NCI-H1694 treated with DMSO at 0.1 percent for 48 hours (cell line): Measurements from ENCODE around the gene ARL13B.
"Not testable (repeated sequence)": the region's sequence is repeated elsewhere in the genome, so short reads cannot be mapped to it uniquely, and the experiment has no call there.

ENCODE experiments used
- DNase-seq: peaks from one replicate; lab custom pipeline; 2025; lab: John Stamatoyannopoulos, UW

ARL13B gene

DNA sequence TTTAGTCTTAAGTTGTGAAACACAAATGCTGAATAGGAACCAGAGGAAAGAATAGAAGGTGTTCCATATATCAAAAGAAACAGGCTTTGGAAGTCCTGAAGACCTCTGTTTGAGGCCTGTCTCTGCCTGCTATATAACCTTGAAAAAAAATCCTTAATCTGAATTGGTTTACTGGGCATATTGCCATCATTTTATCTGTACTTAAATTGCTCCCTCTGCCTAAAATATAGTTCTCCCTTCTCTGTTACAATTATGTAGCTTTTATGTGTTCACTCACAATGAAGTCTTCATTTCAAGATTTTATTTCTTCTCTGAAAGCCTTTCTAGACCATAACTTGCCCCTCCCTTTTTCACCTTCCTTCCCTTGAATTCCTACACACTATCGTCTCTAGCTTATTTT lies 21.2 kb downstream of the ARL13B start:
- no peak for DNase-seq

DNA sequence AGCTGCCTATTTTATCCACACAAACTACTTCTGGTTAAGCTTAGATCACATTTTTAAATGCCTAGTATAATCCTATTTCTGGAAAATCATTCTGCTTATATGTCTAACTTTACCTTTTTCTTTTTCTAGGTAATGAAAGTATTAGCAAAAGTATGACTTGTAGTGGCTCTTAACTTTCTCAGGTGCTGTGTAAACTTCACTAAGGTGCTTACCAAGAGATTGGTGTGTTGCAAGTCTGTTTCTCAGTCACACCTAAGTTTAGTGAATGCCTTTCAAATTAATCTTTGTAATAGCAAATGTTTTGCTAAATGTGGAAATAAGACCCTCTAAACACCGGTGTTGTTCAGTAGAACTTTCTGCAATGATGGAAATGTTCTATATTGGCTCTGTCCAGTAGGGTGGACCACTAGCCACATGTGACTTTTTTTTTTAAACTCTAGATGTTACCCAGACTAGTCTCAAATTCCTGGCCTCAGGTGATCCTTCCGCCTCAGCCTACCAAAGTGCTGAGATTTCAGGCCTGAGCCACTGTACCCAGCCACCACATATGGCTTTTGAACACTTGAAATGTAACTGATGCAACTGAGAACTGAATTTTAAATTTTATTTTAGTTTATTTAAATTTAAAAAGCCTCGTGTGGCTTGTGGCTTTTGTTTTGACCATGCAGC lies 22.0 kb downstream of the ARL13B start:
- DNase-seq, result no peak

DNA sequence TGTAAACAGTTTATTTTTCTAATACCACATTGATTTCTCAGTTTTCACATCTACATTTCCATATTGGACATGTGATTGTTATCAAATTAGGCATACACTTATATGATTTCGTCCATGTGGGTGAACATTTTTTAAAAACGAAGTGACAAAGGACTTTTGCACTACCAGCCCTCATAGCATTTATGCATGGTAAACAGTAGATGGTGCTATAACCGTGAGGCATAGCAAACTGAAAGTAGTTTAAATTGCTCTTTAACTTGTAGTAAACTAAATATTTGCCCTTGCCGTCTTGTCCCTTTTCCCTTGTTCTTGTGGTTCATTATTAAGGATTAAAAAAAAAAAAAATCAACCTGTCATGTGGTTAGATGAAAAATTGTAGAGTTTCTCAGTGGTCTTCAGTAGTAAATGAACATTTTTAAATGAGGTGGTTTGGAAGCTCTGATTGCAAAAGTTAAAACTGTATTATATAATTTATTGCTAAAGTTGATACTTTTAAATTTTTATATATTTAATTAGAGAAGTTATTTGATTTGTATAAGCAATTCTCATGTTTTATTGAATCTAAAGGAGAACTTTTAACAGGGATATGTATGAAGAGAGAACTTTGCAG lies 24.5 kb downstream of the ARL13B start:
- peak; percentile 9 for DNase-seq

DNA sequence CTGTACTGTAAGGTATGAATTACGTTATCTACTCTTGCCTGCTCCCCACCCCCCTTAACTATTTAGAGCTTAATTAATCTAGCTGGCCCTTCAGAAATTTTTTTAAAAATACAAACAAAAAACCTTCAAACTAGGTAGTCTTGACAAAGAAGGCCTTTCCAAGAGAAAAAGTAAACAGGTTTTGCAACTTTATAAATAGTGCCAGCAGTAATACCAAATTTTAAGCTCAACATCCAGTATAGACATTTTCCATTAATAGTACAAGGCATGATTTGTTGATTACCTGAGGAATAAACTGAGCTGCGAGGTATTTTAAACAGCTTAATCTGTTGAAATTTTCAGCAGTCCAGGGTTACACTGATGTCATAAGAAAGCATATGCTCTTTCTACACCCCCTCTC lies 28.3 kb downstream of the ARL13B start:
- DNase-seq, result no peak

DNA sequence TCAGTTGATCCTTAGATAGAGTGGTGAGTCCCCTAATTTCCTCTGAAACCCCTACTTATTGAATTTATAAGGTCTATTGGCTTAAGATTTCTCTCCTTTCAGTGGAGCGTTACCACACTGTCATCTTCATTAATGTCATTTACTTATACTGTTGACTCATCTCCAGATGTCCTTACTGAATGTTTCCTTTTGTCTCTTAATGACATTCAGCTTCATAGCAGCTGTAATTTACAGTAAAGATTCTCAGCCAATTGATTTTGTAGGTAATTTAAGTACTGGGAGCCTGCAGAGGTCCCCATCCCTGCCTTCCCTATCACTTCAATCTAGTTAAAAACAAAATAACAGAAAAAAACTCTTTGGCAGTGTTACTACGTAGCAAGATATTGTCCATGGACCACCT lies 29.7 kb downstream of the ARL13B start:
- no peak for DNase-seq

DNA sequence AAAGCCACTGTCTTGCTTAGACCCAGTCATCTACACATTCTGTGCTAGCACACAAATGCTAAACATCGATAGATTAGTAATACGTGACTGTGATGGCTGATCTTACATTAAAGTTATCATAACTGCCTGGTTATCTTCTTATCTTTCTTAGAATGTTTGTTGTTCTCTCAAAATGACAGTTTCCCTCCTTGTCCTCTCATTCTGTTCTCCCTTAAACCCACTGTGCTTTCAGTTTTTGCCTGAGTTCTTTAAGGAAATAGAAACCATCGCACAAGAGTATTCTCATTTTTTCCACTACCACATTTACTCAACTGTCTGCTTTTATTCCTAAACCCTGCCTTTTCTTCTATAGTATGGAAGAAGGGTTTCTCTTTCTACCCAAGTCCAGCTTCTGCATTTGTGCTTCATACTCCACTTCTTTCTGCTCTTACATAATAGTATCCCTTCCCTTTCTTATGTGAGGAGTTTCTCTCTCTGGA lies 31.3 kb downstream of the ARL13B start:
- DNase-seq, result no peak

DNA sequence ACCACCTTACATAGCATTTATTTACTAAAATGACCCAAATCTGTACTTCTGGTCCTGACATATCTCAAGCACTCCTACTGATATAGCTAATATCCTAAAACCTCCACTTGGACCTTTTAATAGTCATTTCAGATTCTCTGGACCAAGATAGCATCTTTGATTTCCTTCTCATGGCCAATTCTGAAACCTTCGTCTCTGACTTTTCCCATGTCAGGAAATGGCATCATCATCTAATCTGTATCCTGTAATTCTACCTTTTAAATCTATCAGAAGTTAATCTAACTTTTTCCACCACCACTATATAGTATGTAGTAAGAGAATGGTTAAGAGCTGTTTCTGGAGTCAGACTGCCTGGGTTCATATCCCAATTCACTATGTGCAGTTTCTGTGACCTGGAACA lies 32.2 kb downstream of the ARL13B start:
- DNase-seq, result no peak

DNA sequence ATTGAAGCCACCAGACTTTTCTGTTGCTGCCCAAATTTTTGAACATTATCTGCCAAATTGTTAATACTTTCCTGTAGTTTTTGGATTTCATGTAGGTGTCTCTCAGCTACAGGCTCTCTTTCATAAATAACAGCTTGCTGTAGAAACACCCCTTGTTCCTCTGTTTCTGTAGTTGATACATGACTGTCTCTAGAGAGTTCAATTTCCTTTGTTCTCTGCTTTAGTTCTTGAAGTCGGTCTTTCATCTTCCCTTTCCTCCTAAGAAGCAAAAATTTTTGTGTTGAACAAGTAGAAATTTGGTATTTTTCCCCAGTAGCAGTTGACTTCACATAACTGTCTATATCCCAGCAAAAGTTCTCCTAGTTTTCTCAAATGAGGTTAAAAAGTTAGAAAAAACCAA lies 35.1 kb downstream of the ARL13B start:
- DNase-seq, result no peak

DNA sequence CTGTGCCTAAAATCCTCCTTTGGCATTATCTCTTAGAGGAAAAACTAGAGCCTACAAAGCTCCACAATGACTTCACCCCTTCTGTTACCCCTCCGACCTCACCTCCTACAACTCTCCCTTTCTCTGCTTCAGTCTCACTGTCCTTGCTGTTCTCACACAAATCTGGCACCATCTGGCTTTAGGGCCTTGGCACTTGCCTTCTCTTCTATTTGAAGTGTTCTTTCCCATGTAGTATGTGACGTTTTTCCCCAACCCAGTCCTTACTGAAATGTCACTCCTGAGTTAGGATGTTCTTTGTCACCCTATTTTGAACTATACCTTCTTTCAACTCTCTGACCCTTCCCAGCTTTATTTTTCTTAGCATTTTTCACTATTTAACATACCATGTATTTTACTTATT lies 39.7 kb downstream of the ARL13B start:
- no peak for DNase-seq

DNA sequence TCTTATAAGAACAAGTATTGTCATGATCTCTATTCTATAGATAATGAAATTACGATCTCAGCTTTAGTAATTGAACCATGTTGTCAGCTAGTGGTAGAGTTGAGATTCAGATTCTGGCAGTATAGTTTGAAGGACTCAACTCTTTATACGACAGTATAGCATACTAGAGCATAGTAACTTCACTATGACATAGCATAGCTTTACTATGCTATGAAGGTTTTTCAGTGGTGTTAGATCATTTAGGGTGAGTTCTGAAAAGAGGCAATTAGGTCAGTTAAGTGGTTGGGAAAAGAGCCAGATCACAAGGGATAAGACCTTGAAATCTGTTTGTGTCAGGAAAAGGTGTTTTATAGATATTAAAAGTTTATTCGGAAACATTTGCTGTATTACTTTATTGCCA lies 40.3 kb downstream of the ARL13B start:
- no peak for DNase-seq

DNA sequence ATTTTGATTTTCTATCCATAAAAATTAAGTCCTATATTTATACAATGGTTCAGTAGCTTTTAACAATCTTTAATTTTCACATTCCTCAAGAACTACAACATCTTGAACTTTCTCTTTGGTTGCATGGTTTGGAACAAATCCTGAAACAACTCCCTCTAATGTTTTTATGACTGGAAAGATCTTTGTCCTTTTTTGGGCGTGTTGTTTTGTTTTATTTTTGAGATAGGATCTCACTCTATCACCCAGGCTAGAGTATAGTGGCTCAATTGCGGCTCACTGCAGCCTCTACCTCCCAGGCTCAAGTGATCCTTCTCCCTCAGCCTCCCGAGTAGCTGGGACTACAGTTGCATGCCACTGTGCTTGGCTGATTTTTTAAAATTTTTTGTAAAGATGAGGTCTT lies 44.4 kb downstream of the ARL13B start:
- no peak for DNase-seq

DNA sequence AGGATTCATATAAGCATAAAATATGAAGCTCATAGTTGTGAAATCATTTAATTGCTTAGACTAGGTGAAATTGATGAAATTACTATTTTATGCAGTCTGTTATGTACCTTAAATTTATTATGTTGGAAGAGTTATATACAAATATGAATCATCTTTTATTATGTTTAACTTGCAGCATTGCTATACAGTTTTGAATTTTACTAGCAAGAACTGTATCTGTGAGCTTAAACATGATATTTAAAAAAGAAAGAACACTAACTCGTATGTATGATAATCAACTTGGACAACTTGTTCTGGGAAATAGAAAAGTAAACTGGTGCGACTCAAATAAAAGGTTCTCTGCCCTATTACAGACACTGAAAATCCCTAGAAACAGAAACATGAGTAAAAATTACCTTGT lies 46.7 kb downstream of the ARL13B start:
- DNase-seq, result no peak

DNA sequence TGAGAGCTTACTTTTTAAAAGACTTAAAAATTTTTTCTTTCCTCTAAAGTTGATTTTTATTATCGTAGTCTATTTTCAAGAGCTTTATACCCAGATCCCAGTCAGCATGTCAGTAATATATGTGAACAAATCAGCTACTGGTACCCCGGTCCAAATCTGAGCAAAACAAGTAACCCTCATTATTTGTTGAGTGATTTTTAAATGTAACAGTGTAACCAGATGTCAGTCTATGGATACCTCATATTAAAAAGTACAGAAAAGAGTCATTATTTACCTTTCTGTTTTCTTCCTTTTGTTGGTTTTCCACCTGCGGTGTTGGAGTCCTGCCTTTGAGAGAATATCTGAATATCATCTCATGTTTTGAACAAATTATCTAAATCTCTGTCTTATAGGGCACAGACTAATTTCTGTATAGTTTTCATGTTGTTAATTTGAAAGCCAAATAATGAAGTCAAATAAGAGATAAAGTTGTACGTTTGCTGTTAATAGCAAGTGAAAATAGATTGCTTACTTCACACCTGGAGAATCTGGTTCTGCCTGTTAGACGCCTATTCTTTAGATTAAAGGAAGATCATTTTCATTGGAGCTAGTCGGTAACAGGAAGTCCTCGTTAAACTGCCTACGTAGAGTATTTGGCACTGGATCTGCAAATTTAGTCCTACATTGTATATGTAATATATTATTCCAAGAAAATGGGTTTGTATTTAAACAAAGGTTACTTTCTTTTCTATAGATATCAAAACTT lies 48.3 kb downstream of the ARL13B start, which contains the start of gene STX19:
Gene STX19 (minus strand): TSS at position 505 of the 745 bp plus-strand sequence. CDS start 13,328 bp downstream, outside the sequence.
- DNase-seq, result no peak

DNA sequence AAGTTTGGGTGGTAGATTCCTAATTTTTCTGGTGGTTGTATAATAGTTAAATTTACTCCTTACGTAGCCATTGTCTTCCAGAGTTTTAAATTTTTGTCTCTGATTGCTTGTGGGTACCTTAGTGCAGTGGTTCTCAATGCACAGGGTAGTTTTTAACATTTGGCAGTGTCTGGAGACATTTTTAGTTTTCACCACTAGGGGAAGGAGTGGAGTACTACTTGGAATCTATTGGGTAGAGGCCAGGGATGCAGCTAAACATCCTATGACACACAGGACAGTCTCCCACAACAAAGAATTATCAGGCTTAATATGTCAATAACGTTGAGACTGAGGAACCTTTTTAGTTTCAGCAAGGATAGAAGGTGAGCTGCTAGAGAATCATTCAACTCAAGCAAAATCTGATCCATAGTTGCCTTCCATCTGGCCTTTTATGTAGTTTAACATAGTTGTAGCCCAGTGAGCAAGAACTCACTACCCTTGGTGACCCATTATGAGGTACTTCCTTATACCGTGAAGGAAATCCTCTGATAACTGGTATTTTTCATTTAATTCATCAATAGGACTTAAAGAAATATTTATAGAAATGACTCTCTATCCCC lies 57.1 kb downstream of the ARL13B start:
- DNase-seq, result no peak

DNA sequence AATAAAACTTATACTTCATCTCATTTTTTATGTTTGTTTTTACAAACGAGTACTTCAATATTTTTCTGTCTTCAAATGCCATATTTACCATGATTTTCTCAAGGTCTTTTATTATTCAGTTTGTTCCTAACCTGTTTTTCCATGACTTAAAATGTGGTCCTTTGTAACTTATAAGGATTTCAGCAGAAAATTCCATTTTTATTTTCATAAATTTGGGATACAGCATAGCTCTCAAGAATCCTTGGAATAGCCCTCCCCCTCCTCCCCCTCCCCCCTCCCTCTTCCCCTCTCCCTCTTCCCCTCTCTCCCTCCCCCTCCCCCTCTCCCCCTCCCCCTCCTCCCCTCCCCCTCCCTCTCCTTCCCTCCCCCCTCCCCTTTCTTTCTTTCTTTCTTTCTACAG lies 63.3 kb downstream of the ARL13B start:
- no peak for DNase-seq

DNA sequence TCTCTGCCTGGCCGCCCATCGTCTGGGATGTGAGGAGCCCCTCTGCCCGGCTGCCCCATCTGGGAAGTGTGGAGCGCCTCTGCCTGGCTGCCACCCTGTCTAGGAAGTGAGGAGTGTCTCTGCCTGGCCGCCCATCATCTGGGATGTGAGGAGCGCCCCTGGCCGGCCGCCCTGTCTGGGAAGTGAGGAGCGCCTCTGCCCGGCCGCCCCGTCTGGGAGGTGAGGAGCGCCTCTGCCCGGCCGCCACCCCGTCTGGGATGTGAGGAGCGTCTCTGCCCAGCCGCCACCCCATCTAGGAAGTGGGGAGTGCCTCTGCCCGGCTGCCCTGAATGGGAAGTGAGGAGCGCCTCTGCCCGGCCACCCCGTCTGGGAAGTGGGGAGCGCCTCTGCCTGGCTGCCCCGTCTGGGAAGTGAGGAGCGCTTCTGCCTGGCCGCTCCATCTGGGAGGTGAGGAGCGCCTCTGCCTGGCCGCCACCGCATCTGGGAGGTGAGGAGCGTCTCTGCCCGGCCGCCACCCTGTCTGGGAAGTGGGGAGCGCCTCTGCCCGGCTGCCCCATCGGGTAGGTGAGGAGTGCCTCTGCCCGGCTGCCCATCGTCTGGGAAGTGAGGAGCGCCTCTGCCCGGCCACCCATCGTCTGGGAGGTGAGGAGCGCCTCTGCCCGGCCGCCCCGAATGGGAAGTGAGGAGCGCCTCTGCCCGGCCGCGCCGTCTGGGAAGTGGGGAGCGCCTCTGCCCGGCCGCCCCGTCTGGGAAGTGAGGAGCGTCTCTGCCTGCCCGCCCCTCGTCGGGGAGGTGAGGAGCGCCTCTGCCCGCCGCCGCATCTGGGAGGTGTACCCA lies 64.4 kb downstream of the ARL13B start:
- DNase-seq, result not testable (repeated sequence)

DNA sequence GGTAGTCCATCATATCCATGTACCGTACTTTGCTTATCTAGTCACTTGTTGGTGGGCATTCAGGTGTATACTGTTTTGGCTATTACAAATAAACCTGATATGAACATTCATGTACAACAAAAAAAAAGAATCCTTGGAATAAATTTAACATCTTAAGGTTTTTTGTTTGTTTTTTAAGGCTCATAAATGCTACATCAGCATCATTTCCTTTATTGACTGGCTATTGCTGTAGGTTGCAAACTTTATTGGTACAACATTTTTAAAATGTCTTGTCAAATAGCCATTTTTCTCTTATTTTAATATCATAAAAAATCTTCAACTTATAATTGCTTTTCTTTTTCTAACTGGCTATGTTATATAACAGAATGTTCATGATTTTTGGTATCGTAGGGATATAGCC lies 66.6 kb downstream of the ARL13B start:
- DNase-seq, result no peak

DNA sequence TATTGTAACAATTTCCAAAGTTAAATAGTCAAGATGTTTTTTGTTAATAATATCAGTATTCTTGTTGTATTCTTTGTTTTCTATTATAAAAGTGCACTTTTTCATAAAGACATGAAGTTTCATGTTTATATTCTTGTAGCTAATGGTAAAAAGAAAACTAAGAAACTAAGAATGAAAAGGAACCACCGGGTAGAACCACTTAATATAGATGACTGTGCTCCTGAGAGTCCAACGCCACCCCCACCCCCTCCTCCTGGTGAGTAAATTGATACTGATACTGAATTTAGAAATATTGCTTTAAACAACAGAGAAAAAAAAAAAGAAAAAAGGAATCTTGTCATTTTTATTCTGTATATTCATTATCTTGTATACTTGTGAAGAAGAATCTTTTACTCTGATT lies 69.3 kb downstream of the ARL13B start:
- no peak for DNase-seq

DNA sequence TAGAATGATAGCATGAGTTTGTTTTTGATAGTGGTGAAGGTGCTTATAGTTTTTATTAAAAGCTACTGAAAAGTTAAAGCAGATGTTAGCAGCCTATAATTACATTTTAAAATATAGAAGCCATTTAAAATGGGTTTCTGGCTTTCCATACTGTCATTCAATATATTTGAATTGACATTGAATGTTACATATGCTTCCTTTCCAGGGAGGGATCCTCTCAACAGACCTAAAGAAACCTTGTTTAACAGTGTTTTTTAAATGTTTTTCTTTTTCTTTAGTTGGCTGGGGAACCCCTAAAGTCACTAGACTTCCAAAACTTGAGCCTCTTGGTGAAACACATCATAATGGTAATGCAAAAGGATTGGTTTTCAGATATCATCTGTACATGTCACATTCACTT lies 70.6 kb downstream of the ARL13B start:
- no peak for DNase-seq

DNA sequence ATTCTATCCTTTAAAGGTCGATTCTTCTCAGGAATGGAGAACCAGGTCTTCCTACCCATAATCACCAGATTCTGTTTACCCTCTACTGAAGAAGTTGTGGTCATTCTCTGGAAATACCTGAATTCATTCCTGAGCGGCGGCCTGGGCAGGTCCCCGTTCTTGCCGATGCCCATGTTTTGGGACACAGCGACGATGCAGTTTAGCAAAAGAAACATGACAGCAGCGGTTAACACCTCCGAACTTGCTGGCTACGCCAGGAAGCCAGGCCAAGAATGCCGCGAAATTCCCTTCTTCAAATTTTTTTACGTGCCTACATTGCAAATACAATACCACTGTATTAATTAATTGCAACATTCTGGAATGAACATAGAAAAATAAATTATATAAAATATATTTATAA lies 81.3 kb downstream of the ARL13B start:
- no peak for DNase-seq

DNA sequence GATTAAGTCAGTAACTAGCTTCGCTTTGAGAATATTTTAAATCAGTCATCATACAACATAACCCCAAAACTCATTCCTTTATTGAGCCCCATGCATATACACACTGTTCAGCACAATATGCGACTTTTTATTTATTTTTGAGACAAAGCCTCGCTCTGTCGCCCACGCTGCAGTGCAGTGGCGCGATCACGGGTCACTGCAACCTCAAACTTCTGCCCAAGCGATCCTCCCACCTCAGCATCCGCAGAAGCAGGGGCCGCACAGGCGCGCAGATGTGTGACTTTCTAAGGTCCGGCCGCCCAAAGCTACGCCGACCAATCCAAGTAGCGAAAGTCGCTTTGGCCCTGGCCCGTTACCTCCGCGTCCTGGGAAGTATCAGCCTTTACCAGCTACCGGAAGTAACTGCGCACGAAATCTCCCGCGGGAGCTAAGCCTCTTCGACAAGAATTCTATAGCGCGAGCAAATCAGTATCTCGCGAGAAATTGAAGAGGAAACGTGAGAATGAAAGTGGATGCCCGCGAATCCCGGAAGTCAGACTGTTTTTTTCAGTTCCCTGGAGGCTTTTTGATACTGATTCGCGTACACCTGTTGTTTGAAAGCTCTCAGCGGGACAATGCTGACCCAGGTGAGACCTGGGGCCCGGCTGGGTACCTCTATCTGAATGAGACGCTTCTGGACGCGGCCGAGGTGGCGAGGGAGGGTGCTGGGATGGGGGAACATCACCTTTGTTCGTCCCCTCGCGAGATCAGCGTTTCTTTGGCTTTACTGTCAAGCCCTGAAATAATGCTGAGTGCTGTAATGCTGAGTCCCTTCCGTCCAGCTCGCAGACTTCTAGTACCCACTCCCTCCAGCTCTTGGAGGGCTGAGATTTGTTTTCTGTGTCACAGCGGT lies 82.8 kb downstream of the ARL13B start, which contains the start of the genes DHFR2 and NSUN3:
Gene DHFR2 (minus strand): TSS at position 404 of the 892 bp plus-strand sequence. CDS start 1,405 bp downstream, outside the sequence.
Gene NSUN3 (plus strand): TSS at position 549 of the 892 bp plus-strand sequence. CDS start 66 bp downstream, at position 615.
- peak; percentile 91 for DNase-seq
